SW 1271 (cell line): ENCODE measurements around the gene CDH3.

Experiments
- DNase-seq, 2 experiments: peaks; one replicate each; lab custom pipeline; 2025; lab: John Stamatoyannopoulos, UW

CDH3 gene

DNA sequence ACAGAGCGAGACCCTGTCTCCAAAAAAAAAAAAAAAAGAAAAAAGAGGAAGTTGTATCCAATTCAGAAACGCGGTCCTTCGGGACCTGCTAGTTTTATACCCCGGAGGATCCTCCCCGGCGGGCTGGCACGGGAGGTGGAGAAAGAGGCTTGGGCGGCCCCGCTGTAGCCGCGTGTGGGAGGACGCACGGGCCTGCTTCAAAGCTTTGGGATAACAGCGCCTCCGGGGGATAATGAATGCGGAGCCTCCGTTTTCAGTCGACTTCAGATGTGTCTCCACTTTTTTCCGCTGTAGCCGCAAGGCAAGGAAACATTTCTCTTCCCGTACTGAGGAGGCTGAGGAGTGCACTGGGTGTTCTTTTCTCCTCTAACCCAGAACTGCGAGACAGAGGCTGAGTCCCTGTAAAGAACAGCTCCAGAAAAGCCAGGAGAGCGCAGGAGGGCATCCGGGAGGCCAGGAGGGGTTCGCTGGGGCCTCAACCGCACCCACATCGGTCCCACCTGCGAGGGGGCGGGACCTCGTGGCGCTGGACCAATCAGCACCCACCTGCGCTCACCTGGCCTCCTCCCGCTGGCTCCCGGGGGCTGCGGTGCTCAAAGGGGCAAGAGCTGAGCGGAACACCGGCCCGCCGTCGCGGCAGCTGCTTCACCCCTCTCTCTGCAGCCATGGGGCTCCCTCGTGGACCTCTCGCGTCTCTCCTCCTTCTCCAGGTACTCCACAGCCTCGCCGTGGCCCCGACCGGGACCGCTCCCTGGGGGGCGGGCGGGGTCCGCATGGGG is at the start of gene CDH3:
Gene CDH3, plus strand, starts transcription at position 596 of the 779 bp plus-strand sequence. Its CDS starts 70 bp downstream, at position 666.
- no peak for DNase-seq

DNA sequence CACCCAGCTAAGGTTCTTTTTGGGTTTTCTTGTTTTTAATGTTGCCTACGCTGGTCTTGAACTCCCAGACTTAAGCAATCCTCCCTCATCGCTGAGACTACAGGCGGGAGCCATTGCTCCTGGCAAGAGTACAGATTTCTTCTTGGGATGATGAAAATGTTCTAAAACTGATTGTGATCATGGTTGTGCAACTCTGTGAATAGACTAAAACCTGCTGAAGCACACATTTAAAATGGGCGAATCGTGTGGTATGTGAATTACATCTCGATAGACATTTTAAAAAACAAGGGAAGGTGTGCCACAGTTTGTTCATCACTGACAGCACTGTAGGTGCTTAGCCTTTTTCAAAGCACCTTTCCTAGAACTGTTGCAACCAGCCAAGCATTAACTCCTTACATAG is 48.8 kb upstream of the CDH3 start:
- no peak for DNase-seq

DNA sequence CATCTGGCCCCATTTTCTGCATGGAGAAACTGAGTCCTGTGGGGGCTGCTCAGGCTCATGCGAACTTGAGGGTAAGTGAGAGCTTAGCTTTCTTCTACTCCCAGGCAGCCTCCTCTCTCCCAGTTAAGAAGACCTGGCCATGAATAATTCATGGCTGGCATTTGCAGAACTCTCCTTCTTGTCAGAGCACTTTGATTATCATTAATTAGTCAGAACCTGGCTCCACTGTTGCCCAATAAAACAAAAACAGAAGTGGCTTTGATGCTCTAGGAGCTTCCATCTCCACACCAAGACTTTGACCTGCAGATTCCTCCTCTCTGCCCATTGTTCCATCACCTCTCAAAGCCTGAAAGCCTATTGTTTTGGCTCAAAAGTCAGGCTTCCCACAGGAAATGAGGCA is 45.5 kb upstream of the CDH3 start:
- DNase-seq, result no peak

DNA sequence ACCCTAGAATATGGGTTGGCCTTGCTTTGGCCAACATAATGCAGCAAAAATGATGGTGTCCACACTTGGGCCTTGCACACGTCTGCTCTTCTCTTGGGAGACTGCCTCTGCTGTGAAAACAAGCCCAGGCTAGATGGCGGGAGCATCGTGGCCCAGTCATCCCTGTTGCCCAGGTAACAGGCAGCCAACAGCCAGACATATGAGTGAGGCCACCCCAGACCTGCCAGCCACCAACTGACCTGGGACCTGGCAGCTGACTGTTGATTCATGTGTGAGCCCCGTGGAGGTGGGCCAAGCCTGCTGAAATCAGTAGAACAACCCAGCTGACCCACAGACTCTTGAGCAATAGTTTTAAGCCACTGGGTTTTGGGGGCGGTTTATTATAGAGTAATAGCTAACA is 39.4 kb upstream of the CDH3 start:
- DNase-seq, result no peak

DNA sequence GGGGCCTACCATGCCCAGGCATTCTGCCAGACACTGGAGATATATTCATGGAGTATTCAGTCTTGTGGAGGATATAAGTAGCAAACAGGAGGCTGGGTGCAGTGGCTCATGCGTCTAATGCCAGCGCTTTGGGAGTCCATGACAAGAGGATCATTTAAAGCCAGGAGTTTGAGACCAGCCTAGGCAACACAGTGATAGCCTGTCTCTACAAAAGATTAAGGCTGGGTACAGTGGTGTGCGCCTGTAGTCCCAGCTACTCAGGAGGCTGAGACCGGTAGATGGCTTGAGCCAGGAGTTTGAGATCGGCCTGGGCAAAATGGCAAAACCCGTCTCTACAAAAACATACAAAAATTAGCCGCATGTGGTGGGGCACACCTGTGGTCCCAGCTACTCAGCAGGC is 37.7 kb upstream of the CDH3 start:
- DNase-seq, result no peak

DNA sequence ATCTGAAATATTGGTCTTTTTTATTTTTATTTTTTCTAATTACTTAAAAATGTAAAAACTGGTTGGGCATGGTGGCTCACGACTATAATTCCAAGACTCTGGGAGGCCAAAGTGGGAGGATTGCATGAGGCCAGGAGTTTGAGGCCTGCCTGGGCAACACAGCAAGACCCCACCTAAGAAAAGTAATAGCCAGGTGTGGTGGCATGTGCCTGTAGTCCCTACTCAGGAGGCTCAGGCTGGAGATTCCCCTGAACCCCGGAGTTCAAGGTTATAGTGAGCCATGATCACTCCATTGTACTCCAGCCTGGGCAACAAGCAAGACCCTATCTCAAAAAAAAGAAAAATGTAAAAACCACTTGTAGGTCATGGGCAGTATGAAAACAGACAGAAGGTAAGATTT is 36.8 kb upstream of the CDH3 start:
- no peak for DNase-seq

DNA sequence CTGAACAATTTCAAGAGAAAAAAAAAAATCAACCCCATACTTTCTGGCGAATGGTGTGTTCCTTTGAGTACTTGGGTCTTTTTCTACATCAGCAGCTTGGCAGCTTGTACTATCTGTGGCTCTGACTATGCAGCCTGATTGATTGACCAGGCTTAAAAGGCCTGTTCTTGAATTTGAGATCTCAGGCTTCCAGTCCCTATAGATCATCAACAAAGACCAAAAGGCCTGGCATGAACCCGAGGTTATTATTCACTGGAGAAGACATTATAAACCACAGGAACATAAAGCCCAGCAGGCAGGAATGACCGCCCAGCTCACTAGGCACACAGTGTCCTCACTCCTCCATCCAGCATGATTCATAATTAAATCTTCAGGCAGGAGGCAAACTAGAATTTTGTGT is 32.1 kb upstream of the CDH3 start:
- no peak for DNase-seq

DNA sequence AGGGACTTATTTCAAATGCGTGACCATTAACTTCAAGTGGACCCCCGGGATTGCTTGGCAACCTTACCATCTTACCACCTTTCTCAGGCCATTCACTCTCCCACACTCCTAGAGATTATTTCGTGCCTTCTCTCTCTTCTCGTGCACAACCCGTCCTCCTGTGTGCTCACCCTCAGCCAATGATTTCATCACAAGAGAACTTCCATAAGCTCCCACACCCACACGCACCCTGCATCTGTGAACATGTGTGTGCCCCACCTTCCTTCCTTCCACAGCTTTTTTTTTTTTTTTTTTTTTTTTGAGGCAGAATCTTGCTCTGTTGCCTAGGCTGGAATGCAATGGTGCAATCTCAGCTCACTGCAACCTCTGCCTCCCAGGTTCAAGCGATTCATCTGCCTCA is 27.4 kb upstream of the CDH3 start:
- DNase-seq, result no peak

DNA sequence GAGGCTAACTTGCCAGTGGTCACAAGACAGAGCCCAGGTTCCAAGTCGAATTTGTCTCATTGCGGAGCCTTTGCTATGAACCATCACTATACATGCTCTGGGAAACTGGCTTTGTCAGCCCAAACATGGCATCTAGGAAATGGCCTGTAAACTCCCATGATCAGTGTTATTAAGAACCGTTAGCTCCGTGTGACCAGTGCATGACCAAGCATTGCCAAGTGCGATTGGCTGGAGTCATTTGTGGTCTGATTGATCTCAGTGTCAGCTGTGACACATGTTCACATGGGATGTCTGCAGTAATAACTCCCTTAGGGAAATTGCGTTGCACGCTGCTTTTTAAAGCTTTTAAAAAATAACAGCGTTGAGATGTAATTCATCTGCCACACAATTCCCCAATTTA is 18.6 kb upstream of the CDH3 start:
- DNase-seq, result no peak

DNA sequence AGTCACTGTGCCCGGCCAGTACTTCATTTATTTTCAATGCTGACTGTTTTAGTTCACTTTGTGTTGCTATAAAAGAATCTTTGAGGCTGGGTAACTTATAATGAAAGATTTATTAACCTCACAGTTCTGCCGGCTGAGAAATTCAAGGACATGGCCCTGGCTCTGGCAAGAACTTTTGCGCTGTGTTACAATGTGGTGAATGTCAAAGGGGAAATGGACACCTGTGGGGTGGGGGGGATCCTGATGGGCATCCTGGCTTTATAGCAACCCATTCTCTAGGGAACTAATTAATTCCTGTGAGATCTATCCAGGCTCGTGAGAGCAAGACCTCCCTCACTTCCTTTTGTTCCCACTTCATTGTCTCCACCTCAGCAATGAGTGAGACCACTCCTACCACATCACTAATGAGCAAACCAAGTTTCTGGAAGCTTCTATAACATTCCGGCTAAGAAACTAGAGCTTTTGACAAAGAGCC is 17.1 kb upstream of the CDH3 start:
- DNase-seq, result no peak

DNA sequence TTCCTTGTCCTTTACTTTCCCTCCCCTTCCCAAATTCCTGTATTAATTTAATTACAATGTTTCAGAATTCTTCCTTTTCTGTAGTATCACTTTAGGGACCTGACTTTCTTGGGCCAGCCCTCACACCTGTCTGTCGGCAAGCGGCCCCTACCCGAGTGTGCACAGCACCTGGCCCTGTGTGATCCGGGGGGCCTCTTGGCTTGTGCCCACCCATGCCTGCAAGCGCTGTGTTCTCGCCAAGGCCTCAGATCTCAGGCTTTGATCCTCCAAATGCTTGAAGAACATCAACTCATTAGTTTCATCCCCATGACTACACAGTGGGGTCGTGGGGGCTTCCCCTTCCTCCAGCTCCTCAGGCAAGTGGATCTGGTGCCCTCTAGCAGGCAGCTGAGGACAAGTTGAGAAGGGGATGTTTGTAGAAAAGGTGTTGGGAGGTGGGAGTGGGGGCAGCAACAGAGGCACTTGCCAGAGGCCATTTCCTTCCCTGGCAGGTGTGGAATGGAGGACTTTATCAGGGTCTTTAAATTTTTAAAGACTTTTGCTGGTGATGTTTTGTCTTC is 15.7 kb upstream of the CDH3 start:
- DNase-seq, result no peak

DNA sequence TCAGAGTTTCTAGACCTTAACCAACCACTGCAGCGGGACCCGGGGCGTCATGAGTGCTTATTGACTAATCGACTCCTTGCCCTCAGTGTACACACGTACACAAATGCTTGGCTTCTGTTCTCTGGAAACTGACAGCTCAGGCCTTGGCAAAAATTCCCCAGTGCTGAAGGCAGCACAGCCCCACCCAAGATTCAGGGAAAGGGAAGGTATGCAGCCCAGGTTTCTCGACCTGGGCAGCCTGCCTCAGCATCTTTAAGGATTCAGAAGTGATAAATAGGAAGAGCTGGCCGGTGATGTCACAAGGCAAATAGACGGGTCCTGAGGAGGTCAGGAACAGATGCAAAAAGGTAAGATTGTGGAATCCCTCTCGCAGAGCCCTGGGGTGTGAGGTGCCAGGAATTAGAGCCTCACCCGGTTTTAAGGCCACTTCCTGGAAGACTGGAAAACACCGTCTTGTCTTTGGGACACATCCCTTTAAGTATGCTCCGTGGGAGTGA is 9.0 kb upstream of the CDH3 start:
- DNase-seq, result no peak

DNA sequence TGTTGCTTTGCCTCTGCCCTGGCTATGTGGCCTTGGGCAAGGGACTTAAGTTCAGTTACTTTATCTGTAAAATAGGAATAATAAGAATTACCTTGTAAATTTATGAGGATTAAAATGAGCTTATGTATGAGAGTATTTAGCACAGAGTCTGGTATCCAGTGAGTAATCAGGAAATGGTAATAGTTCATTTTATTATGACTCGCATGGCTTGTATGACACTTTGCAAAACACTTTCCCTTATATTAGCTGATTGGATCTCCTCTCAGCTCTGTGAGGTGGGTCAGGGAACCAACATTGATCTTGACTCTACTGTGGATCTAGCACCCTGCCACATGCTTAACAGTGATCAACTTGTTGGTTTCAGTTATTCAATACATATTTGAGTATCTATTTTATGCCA is 8.3 kb upstream of the CDH3 start:
- DNase-seq, result peak in 1 of 2 experiments; percentile 18

DNA sequence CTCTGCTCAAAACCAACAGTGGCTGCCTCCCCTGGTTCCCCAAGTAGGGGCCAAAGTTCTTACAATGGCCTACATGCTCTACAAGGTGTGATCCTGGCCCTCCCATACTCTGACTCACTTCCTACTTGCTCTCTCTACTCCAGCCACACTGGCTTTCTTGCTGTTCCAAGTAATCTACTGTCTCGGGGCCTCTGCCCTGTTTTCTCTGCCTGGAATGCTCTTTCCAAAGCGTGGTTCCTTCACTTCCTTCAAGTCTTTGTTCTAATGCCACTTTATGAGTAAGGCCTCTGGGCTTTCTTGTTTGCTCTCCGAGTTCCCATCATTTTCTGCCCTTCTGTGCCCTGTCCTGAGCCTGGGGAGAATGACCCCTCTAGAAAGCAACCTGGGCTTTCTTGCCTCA is 4.1 kb upstream of the CDH3 start:
- DNase-seq, result peak in 1 of 2 experiments; percentile 30

DNA sequence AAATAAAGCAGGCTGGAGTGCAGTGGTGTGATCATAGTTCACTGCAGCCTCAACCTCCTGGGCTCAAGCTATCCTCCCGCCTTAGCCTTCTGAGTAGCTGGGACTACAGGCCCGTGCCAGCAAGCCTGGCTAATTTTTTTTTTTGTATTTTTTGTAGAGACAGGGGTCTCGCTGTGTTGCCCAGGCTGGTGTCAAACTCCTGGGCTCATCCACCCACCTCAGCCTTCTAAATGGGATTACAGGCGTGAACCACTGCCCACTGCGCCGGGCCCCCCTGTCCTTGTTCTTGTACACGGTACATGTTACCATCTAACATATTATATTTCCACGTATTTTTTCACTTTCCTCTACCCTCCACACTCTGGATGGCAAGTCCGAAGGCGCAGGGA is 3.1 kb upstream of the CDH3 start:
- DNase-seq, result no peak

DNA sequence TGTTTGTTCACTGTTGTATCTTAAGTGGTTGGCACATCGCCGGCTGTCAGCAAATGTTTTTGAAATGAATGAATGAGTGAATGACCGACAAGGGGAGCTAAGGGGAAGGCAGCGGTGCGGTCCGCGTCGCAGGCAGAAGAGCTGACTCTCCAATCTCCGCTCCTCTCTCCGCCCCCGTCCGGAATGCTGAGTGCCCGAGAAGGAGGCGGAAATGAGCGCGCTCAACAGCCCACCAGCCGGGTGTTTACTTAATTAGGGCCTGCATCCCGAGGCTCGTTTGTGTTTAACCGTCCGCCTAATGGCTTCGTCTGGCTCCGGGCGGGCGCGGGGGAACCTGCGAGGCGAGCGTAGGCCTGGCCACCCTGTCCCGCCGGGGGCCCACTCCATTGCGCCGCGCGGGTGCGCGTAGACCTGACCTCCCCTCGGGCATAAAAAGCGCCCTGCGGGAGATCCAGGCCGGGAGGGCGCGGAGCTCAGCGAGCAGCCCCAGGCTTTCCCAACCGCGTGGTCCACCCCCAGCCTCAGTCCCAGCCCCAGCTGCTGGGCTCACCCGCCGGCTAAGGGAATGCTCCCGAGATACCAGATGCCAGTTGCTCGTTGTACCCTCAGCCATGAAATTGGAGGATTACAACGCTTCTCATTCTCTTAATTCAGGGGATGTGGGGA is 2.5 kb upstream of the CDH3 start:
- DNase-seq, result no peak

DNA sequence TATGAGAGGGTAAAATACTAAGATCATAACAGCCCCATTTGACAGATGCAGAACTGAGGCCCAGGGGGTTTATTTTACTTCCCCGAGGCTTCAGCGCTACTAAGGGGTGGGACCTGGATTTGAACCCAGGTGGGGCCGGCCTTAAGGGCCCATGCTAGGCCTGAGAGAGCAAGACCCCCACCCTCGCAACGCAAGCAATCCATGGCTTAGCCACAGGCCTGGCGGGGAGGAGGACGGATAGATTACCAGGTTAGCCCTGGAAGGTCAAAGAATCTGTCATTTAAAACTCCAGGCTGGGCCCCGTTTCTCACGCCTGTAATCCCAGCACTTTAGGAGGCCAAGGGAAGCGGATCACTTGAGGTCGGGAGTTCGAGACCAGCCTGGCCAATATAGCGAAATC is 1.9 kb upstream of the CDH3 start:
- no peak for DNase-seq

DNA sequence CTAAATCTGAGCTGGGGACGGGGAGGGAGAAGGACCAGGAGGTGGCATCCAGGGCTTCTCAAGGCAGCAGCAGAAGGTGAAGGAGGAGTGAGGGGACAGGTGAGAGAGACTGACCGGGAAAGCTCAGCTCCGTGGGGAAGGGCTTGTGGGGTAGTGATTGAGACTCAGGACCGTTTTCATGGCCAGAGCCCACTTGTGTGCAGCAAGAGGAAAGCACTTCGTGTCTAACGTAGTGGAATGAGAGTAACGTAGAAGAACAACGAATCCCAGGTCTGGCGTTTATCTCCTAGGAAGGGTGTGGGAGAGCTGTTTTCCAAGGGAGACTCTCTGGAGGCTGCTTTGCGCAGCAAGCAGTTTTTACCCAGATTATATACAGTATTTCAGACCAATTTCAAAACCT is 1.3 kb upstream of the CDH3 start:
- no peak for DNase-seq

DNA sequence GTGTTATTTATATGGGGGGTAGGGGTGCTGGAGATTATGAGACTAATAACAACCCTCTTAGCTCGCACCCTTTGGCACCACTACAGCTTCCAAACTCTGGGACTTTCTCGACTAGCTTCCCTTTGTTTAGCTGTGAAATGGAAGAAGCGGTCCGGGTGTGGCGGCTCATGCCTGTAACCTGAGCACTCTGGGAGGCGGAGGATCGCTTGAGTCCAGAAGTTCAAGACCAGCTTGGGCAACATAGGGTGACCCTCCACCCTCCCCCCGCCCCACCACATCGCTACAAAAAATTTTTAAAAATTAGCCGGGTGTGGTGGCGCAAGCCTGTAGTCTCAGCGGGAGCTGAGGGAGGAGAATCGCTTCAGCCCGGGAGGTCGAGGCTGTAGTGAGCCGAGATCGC is 814 bp upstream of the CDH3 start:
- DNase-seq, result no peak

DNA sequence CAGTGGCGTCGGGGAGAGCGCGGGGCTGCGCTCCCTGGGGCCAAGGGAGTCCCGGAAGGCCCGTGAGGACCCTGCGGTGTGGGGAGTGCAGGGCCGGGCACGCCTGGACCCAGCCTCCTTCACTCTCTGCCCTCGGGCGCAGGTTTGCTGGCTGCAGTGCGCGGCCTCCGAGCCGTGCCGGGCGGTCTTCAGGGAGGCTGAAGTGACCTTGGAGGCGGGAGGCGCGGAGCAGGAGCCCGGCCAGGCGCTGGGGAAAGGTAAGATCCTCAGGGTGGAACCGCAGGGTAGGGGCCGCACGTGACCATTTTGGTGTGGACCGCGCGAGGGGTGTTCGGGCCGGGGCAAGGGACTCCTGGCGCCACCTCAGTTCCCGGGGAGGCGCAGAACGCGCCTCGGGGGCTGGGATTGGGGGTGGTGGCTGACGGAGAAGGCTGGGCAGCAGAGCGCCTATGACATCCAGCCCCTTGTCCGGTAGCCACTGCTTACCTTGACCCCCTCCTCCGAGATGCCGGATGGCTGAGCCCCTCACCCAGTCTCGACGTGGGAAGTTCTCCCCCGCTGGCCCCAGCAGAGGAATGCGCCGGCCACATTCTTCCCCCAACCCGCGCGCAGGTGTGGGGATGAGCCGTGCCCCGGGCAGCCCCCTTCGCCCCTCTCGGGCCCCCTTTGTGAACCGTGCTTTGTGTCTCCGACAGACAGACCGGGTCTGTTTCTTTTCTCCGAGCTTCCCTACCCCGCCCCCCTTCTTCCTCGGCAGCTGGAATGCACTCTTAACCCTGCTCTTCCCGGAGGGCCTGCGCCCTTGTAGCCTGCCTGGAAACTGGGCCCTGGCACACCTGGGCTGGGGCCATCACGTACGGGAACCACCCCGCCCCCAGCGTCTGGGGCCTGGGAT is 631 bp downstream of the CDH3 start:
- DNase-seq, result no peak

DNA sequence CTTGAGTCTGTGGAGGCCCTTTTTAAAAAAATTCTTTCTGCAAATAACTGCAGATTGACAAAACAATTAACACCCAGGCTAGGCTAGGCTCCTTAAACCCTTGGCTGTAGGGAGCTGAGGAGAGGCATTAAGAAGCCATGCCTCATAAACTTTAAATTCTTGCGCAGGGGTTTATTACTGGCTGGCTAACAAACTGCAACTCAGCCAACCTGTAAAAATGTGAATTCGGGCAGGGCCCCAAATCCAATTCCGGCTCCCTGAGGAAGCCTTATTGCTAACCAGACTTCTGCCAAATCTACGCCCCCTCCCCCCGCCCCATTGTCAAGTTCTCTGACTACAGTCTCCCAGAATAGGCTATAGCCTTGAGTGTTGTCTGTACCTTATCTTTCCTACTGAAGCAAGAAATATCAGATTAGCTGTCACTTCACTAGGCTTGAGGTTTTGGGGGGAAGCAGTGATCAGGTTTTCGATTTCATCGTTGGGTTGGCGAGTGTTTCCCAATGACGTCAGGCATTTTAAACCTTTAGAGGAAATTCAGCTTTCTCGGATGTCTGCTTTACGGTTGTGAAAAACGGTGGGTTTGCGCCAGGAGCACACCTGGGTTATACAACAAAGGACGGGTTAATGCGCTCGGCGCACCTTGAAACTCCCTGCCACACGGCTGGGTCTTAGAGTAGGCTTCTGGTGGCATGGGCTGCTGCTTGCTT is 2.0 kb downstream of the CDH3 start:
- no peak for DNase-seq

DNA sequence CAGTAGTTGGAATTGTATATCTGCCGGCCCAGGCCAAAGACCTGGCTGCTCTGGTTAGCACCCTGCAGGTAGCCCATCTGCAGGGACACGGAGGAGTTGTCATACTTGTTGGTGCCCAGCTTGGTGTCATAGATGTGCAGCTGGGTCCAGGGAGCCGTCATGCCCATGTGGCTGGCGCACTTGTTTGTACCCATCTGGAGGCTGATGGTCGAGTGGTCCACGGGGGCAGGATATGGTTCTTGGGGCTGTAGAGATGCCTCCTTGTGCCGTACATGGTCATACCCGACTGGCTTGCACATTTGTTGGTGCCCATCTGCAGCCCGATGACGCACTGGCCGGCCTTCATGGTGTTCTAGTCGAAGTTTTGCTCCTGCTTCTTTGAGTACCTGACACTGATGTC is 6.0 kb downstream of the CDH3 start:
- DNase-seq, result no peak
